Measurements from ENCODE around the gene MAP4K5. TPM values are rescaled to one million over a fixed set of nuclear protein-coding genes. Genes with fewer than 3 reads are reported as not detected.

The MAP4K5 gene
- total RNA-seq, 1 donor from 2014 or later = 93.1 TPM

- H3K36me3 Mint-ChIP-seq (ENCODE audit: low read depth, unreplicated experiment) = peaks cover 74% of the 10 kb centered on the region
- no peak overlapping the region for H2AFZ ChIP-seq (ENCODE audit: low read depth, low read length)
Measured at GRCh38 chr14:50469982-50470381, 62.4 kb downstream of the MAP4K5 start.

GRCh38 chr14:50462111-50462510 lies 70.3 kb downstream of the MAP4K5 start:
- no peak for TF ChIP-seq CTCF (IDR thresholded peaks at IDR 0.05; ENCODE audit: insufficient read depth, low read depth, low read length)
- no peak for TF ChIP-seq EZH2 (IDR thresholded peaks at IDR 0.05; ENCODE audit: insufficient read depth, low read length)
- H4K20me1 ChIP-seq (ENCODE audit: insufficient read depth, low read length) = peaks cover 5% of the 10 kb centered on the region
- no peak overlapping the region for H3K4me3 ChIP-seq (ENCODE audit: insufficient read depth, low read depth, low read length)
- Mint-ChIP-seq H3K9me3 (ENCODE audit: unreplicated experiment) (no peaks in the 10 kb centered on the region), H3K4me3 (ENCODE audit: unreplicated experiment) (no peak overlapping the region), H3K36me3 (ENCODE audit: low read depth, unreplicated experiment) (peaks cover 20% of the 10 kb centered on the region), H3K27me3 (ENCODE audit: low read depth, unreplicated experiment) (no peaks in the 10 kb centered on the region), H3K27ac (ENCODE audit: unreplicated experiment) (no peak overlapping the region), H3K4me1 (ENCODE audit: low read depth, unreplicated experiment) (no peaks in the 10 kb centered on the region)
- no peaks in the 10 kb centered on the region for H3K9me3 ChIP-seq (ENCODE audit: insufficient read depth, low read depth, low read length)
- H3K79me2 ChIP-seq (ENCODE audit: insufficient read depth, low read length) = peaks cover 7% of the 10 kb centered on the region
- DNase-seq (ENCODE audit: low read depth) = no peak
- H3K9ac ChIP-seq (ENCODE audit: low read length) = no peak overlapping the region
- H3K27me3 ChIP-seq (ENCODE audit: insufficient read depth, low read length) = no peaks in the 10 kb centered on the region
- H3K4me1 ChIP-seq (ENCODE audit: insufficient read depth, low read length) = no peaks in the 10 kb centered on the region
- no peak for FAIRE-seq
- H3K36me3 ChIP-seq (ENCODE audit: insufficient read depth, low read length) = peaks cover 53% of the 10 kb centered on the region
- no peak overlapping the region for H2AFZ ChIP-seq (ENCODE audit: low read depth, low read length)
- no peak overlapping the region for H3K4me2 ChIP-seq (ENCODE audit: low read length)
- no peak overlapping the region for H3K27ac ChIP-seq (ENCODE audit: low read depth, low read length)

More at GRCh38 chr14:50469982-50470381, 62.4 kb downstream of the MAP4K5 start:
- H3K36me3 ChIP-seq (ENCODE audit: insufficient read depth, low read length) = peaks cover 71% of the 10 kb centered on the region
- H3K9ac ChIP-seq (ENCODE audit: low read length) = no peak overlapping the region
- H3K27ac ChIP-seq (ENCODE audit: low read depth, low read length) = no peak overlapping the region
- no peak overlapping the region for H3K4me2 ChIP-seq (ENCODE audit: low read length)
- H3K79me2 ChIP-seq (ENCODE audit: insufficient read depth, low read length) = peaks cover 10% of the 10 kb centered on the region
- FAIRE-seq = no peak
- no peak overlapping the region for H3K4me3 ChIP-seq (ENCODE audit: insufficient read depth, low read depth, low read length)
- peaks cover 44% of the 10 kb centered on the region for H3K9me3 Mint-ChIP-seq (ENCODE audit: unreplicated experiment)
- no peak for DNase-seq (ENCODE audit: low read depth)
- no peaks in the 10 kb centered on the region for H3K4me1 ChIP-seq (ENCODE audit: insufficient read depth, low read length)
- H3K27ac Mint-ChIP-seq (ENCODE audit: unreplicated experiment) = no peak overlapping the region
- H4K20me1 ChIP-seq (ENCODE audit: insufficient read depth, low read length) = no peaks in the 10 kb centered on the region
- no peaks in the 10 kb centered on the region for H3K4me1 Mint-ChIP-seq (ENCODE audit: low read depth, unreplicated experiment)
- no peak overlapping the region for H3K4me3 Mint-ChIP-seq (ENCODE audit: unreplicated experiment)
- TF ChIP-seq CTCF (IDR thresholded peaks at IDR 0.05; ENCODE audit: insufficient read depth, low read depth, low read length) = no peak
- H3K9me3 ChIP-seq (ENCODE audit: insufficient read depth, low read depth, low read length) = peaks cover 11% of the 10 kb centered on the region
- H3K27me3 ChIP-seq (ENCODE audit: insufficient read depth, low read length) = no peaks in the 10 kb centered on the region
- H3K27me3 Mint-ChIP-seq (ENCODE audit: low read depth, unreplicated experiment) = no peaks in the 10 kb centered on the region

- no peak for TF ChIP-seq EZH2 (IDR thresholded peaks at IDR 0.05; ENCODE audit: insufficient read depth, low read length)
- no peak for TF ChIP-seq CTCF (IDR thresholded peaks at IDR 0.05; ENCODE audit: insufficient read depth, low read depth, low read length)
Measured at GRCh38 chr14:50453869-50454268, 78.5 kb downstream of the MAP4K5 start.

More at GRCh38 chr14:50453869-50454268, 78.5 kb downstream of the MAP4K5 start:
- peak overlapping the region; percentile 66 for H3K9ac ChIP-seq (ENCODE audit: low read length)
- no peaks in the 10 kb centered on the region for H3K27me3 ChIP-seq (ENCODE audit: insufficient read depth, low read length)
- H3K4me2 ChIP-seq (ENCODE audit: low read length) = peak overlapping the region; percentile 30
- DNase-seq (ENCODE audit: low read depth) (no peak), FAIRE-seq (peak; percentile 45)
- Mint-ChIP-seq H3K9me3 (ENCODE audit: unreplicated experiment) (no peaks in the 10 kb centered on the region), H3K4me1 (ENCODE audit: low read depth, unreplicated experiment) (peaks cover 14% of the 10 kb centered on the region), H3K4me3 (ENCODE audit: unreplicated experiment) (no peak overlapping the region), H3K27ac (ENCODE audit: unreplicated experiment) (peak overlapping the region; percentile 72), H3K36me3 (ENCODE audit: low read depth, unreplicated experiment) (peaks cover 21% of the 10 kb centered on the region), H3K27me3 (ENCODE audit: low read depth, unreplicated experiment) (no peaks in the 10 kb centered on the region)
- peaks cover 21% of the 10 kb centered on the region for H4K20me1 ChIP-seq (ENCODE audit: insufficient read depth, low read length)
- H3K36me3 ChIP-seq (ENCODE audit: insufficient read depth, low read length) = peaks cover 46% of the 10 kb centered on the region
- H3K79me2 ChIP-seq (ENCODE audit: insufficient read depth, low read length) = peaks cover 14% of the 10 kb centered on the region
- H2AFZ ChIP-seq (ENCODE audit: low read depth, low read length) = no peak overlapping the region
- H3K27ac ChIP-seq (ENCODE audit: low read depth, low read length) = peak overlapping the region; percentile 83
- H3K4me1 ChIP-seq (ENCODE audit: insufficient read depth, low read length) = peaks cover 14% of the 10 kb centered on the region
- H3K9me3 ChIP-seq (ENCODE audit: insufficient read depth, low read depth, low read length) = no peaks in the 10 kb centered on the region
- H3K4me3 ChIP-seq (ENCODE audit: insufficient read depth, low read depth, low read length) = no peak overlapping the region

Data from astrocyte (in vitro differentiated cells and primary cell).